Activated CD4-positive, alpha-beta T cell treated with anti-CD3 and anti-CD28 coated beads, Interleukin-2, amount 50 U/mL, for 24 hours (primary cell): ENCODE measurements around the gene CRIP2.
A peak's percentile ranks its signal among the peaks of the same experiment; 100 is the strongest.

Experiments used
- DNase-seq, 2 donors: peaks; one replicate each; pipeline ENCODE4 v3.0.0-alpha.2; 2020; ENCODE audit warnings: low read depth in 1 of 2, low spot score in 1 of 2

CRIP2 gene

DNA sequence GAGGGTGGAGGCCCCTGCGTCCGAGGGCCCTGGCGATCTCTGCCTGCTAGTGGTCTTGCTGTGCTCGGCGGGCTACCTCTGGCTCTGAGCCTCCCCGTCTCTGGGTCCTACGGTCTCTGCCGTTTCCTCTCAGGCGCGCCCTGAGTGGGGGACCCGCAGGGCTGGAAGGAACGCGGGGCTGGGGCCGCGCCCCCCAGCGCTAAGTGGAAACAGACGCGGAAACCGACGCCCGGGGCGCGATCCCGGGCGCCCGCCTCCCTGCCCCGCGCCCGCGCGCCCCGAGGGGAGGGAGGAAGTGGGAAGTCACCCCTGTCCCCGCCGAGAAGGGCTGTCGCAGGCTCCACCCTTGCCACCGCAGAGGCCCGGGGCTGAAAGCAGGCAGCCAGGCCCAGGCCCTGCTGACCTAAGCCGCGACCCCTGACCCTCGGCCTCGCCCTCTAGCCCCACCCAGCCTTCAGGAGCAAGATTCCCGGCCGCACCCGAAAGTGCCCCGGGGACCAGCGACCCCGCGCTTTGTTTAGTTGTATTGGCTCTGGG lies 12.9 kb downstream of the CRIP2 start:
- peak in 1 of 2 donors; percentile 46 for DNase-seq

DNA sequence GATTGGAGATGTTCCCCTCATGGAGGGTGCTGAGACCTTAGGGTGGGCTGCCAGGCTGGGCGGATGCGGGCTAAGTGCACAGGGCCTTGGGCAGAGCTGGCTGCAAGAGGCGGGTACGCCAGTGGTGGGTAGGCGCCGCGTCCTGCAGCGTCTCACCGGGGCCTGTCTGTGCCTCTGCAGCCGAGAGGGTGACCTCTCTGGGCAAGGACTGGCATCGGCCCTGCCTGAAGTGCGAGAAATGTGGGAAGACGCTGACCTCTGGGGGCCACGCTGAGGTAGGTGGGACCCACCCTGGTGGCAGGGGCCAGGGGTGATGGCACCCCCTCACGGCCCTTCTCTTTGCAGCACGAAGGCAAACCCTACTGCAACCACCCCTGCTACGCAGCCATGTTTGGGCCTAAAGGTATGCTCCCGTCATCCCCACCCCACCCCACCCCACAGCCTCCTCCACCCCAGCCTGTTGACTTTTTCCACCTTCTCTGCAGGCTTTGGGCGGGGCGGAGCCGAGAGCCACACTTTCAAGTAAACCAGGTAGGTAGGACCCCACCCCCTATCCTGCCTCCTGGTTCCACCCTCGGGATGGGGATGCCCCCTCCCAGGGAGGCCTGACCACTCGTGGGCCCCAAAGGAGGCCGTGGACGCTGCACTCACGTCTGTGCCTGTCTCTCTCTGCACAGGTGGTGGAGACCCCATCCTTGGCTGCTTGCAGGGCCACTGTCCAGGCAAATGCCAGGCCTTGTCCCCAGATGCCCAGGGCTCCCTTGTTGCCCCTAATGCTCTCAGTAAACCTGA lies 13.6 kb downstream of the CRIP2 start:
- DNase-seq: no peak

DNA sequence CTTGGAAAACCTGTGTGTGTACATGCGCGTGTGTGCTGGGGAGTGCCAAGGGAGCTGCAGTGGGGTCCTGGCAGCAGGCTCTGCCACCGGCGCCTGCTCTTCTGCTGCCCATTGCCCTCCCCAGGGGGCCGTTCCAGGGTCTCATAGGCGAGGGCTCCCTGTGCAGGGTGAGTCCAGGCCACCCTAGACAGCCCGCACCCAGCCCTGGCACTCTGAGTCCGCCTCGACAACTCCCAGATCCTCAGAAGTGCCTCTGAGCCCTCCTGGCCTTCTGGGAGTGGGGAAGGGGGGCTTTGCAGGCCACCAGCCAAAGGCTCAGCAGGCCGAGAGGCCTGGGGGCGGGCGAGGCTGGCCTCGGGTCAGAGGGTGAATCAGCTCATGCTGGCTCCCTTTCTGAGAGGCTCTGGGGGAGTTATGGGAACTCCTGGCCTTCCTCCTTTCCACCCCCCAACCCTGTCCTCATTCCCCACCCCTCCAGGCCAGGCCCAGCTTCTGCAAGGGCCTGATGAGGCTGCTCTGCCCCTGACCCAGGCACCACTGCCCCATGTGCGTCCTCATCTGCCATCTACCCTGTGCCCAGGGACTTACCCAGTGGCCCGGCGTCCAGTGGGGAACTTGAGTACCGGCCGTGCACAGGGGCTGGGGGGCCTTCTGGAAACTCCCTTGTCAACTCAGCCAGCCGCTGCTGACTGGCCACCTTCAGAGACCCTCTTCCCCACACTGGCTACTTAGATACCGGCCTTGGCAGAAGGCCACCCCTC lies 14.3 kb downstream of the CRIP2 start:
- no peak for DNase-seq

DNA sequence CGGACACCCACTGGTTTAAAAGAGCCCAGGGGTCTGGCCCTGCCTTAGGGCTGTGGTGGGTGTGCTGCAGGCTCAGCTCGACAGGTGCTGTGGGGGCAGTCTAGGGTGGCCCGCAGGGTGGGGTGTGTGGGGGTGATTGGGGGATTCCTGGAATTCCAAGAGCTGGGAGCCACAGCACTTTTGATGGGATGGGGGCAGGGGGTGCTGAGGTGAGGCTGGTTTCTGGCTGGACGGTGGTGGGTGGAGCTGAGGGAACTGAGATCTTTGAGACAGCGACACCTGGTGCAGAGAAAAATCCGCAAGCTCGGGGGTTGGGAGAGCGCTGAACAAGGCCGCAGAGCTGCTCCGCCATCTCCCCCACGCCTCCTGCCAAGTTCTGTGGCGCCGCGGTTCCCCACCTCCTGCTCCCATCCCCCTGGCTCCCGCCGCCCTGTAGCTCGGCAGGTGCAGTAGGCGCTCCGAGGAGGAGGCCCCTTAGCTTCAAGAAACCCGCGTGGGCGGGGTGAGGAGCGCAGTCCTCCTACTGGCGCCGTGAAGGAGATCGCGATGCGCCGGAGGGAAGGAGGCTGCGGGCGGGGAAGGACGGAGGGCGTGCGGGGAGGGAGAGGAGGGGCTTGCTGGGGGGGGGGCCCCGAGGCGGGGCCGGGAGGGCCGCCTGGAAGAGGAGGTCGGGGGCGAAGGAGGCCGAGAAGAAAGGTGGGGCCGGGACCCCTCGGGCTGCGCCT lies 15.1 kb downstream of the CRIP2 start:
- DNase-seq: peak; percentile 61 to 79

DNA sequence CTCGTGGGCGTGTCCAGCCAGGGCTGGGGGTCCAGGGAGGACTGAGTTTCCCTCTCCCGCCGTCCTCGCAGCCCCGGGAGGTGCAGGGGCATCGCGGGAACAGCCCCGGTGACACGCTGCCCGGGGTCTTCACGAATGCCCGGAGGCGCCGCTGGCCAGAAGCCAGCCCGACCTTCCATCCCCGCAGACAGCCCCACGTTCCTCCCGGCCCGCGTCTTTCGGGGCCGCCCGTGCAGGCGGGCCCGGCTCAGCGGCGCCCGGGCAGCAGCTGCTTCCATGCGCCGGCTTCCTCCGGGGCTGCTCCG lies 15.6 kb downstream of the CRIP2 start:
- peak in 1 of 2 donors; percentile 32 for DNase-seq

DNA sequence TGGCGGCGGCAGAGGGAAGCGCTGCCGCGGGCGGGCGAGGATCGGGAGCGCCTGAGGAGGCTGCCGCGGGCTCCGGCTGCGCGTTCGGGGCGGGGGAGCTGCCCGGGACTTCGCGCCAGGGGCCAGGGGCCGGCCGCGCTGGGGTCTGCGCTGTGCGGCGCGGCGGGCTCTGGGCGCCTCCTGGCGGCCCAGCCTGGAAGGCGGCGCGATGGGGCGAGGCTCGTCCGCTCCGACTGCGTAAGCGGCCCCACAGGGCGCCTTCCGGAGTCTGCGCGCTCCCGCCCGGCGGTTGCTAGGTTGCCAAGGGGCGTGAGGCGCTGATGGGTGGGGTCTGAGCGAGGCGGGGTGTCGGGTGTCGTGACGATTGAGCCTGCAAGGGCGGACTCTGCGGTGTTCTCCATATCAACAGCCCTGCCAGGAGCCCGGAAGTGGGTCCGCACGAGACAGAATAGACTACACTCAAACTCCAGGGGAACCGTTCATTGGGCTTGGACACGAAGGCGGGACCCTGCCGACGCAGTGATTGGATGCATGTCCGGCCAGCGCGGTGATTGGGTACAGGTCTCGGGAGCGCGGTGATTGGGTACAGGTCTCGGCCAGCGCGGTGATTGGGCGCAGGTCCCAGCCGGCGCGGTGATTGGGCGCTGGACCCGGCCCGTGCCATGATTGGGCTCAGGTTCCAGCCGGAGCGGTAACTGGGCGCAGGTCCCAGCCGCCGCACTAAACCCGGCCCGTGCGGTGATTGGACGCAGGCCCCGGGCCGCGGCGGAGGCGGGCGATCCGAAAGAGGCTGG lies 16.1 kb downstream of the CRIP2 start, which contains the start of gene TEDC1:
TSS of gene TEDC1 (plus strand) at position 675 of the 794 bp plus-strand sequence. CDS start 130 bp downstream, outside the sequence.
- DNase-seq: peak; percentile 94 to 98

DNA sequence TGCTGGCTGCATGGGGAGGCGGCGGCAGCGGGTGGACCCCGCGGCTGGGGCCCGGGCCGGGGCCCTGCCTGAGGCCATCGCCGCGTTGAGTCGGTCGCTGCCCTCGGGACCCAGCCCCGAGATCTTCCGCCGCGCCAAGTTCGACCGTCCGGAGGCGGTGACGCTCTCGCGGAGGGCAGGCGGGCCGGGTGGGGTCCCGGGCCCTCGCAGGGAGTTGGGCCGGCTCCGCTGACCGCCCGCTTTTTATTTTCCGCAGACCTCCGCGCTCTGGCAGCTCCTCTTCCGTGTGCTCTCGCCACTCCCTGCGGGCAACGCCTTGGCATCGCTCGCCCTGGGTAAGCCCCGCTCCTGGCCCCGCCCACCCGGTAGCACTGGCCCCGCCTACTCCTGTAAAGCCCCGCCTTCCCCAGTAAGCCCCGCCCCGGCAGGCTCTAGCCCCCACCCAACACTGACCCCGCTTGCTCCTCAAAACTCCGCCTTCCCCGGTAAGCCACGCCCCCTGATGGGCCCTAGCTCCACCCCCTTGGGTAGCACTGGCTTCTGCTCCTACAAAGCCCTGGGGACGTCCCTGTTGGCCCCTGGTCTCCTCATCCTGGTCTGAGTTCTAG lies 16.8 kb downstream of the CRIP2 start:
- peak; percentile 74 to 82 for DNase-seq

DNA sequence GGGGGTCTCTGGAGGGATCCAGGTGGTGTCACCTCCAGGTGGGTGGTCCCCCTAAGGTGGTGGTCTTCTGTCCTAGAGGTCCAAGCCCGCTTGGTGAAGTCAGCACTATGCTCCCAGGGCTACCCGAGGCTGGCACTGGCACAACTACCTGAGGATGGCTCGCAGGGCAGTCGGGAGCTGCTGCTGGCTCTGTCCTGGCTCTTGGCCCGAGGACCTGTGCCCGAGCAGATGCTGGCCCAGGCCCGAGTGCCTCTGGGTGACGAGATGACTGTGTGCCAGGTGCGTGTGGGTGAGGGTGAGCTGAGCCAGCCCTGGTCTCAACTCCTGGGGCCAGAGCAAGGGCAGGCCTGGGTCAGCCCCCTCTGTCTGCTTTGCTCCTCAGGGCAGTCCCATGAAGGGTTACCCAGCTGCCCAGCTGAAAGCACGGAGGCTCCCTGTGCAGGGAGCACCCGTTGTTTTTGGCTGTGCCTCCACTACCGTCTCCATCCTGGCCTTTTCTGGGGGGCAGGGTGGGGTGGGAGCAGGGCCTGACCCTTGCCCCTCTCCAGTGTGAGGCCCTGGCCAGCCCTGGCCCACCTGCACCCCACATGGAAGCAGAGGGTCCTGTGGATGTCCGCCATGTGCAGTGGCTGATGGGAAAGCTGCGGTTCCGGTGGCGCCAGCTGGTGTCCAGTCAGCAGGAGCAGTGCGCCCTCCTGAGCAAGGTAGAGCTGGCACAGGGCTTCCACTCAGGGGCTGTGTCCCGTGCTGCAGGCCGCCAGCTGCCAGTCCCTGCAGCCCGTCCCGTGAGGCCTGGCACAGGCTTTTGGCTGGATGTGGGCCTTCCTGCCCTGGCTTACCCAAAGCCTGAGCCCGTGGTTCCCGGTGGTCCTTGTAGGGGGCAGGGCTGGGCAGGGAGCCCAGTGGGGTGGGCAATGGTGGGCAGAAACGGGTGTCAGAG lies 17.7 kb downstream of the CRIP2 start:
- DNase-seq: no peak

DNA sequence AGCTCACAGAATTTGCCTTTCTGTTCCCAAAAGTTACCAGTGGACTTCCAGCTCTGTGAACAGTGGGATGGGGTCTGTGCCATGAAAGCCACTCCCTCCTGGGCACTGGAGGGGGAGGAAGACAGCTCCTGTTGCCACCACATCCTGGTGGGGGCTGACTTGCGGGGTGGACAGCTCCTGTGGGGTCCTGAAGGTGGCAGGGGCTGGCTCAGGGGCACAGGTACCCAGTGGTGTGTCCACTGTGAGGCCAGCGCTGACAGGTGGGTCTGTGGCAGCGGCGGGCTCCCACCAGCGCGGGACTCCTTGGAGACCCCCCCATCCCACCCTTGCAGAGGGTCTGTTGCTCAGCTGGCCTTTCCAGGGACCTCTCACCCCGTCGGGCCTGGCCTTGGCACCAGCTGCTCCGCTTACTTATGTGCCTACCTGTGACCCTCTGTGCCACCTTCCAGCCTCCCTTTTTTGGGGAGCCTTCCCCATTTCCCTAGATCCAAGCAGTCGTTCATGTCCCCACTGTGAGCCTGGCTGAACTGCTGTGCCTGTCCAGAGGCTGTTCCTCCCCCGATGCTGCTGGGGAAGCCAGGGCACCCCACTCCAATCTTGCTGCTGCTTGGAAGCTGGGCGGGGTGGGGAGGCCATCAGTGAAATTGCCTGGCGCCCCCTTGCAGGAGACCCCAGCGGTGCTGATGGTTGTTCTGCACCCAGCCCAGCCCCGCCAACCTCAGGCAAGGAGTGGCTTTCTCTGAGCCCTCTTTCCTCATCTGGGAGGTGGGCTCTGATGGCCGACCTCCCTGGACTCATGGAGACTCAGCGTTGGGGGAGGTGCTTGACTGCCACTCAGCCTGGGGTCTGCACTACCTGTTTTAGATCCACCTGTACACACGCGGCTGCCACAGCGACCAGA lies 18.6 kb downstream of the CRIP2 start:
- no peak for DNase-seq

DNA sequence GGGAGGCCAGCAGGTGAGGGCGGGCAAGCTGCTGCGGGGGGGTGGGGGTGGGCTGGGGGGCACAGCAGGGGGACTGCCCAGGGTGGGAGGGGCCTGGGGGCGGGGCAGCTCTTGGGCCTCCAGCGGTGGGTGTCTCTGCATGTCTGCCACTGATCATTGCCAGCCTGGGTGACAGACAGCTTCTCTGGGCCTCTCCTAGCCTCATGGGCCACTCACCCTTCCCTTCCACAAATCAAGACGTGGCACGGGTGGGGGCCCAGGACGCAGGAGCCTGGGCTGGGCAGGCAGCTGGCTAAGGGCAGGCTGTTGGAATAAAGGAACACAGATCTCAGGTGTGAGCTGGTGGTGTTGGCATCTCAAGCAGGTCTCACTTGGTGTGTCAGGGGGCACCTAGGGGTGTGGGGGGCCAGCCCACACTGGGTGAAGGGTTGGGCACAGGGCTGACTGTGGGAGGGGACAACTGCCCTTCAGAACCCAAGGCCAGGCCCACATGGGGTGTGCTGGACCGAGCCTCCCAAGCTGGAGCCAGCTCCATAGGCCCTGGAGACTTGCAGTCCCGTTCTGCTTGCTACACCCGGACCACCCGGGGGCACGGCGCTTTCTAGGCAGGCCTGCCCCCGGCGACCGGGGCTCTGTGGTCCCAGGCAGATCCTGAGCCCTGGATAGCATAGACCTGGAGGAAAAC lies 19.4 kb downstream of the CRIP2 start:
- DNase-seq: no peak

DNA sequence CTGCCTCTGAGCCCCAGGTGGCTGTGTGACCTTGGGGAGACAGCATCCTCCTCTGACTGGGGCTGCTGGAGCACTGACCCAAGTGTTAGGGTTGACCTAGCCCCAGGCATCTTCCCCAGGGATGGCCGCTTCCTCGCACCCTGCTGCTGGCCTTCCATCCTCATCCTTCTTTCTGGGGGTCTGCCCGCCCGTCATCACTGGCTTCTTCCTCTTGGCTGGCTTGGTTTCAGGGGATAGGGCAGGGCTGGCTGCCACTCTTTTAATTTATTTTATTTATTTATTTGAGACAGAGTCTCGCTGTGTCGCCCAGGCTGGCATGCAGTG lies 19.9 kb downstream of the CRIP2 start:
- DNase-seq: no peak

DNA sequence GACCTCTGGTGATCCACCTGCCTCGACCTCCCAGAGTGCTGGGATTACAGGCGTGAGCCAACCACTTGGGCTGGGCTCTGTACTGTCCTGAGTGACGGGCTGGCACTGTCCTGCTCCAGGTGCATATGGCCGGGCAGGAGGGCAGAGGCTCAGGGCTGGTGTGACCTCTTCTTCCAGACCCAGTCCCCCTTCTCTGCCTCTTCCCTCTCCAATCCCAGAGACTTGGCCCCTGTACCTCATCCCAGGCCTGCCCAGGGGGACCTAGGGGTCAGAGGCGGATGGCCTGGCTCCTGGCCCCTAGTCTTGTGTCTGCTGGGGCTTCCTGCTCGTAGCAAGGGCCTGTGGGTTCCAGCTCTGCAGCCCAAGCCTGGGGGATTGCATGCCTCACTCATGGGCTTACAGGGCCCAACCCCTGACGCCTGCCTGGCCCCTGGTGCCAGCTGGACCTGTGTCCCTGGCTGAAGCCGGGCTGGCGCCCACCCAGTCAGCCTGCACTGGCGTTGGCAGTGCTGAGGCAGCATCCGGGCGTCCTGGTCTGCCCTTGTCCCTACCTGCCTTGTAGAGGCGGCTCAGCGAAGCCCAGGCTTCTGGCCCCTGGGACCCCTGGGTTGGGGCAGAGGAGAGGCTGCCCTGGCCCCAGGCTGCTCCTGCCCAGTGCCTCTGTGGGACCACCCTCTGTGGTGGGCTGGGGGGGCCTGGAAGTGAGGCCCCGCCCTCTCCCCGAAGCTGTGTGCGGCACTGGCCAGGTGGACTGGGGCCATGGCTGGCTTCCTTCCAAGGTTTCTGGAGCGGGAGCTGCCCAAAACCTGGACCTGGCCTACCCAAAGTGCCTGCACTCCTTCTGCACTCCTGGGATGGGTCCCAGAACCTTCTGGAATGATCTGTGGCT lies 20.7 kb downstream of the CRIP2 start:
- no peak for DNase-seq

DNA sequence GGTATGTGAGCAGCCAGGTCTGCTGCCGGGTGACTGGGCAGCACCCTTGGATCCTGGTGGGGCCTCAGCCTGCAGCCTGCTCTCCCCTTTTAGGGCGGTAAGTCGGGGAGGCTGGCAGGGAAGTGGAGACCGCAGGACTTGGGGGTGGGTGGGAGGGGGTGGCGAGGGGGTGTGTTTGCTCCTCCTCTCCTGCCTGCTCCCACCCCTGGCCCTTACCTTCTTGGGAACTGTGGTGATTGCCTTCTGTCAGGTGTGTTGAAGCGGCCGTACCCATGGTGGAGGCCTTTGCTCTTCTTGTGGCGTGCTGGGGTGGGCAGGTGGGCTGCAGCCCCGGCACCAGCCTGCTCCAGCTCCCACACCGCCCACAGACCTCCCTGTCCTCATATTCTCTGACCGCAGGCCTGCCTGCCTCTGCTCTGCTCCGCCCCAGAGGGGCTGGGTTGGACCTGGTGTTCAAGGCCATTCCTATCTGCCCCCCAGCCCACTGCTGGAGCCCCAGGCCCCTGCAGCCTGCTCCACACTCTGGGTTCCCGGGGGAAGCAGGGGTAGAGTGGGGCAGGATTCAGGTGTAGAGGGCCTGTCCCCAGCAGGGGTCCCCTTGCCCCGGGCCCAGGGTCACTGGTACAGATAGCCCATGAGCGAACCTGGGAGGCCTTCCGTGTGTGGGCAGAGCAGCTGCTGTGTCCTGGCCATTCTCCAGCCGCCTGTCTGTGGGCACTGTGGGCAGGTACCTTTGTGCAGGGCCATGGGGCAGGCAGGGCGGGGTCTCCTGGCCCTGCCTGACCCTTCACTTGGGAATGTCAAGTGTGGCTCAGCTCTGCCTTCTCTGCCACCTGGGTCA lies 21.6 kb downstream of the CRIP2 start:
- no peak for DNase-seq

DNA sequence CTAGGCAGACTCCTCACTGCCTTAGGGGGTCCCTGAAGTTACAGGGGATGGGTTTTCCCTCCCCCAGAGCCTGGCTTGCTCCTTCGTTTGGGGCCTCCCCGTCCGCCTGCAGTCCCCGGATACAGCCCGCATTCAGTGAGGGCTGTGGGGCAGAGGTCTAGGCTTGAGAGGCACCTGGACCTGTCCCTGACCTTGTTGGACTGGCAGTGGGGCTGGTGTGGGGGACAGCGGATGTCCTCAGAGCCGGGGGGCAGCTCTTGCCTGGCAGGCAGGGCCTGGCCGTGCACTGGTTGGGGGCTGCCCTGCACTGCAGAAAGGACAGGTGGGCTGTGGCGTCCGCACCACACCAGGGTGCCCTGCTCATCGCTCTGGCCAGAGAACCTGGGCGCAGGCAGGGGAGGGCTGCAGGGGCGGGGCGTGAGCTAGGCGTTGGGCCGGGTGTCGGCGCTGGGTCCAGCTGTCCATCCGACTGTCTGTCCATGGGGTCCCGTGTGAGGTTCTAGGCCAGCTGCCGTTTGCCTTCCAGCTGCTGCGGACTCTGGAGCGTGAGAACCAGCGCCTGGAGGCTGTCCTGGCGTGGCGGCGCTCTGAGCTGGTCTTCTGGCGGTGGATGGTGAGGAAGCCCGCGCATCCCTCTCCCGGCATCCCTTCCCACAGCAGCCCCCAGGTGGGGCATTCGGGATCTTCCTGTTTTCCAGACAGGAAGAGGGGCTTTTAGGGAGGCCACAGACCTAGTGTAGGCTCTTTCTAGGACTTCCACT lies 22.4 kb downstream of the CRIP2 start:
- no peak for DNase-seq
